Measurements from ENCODE around the gene WDR62. TPM values are rescaled to one million over a fixed set of nuclear protein-coding genes. Genes with fewer than 3 reads are reported as not detected.
"Not testable (repeated sequence)": the region's sequence is repeated elsewhere in the genome, so short reads cannot be mapped to it uniquely, and the experiment has no call there.

Gene WDR62
- polyA plus RNA-seq, 1 donor from 2014 or later = 0.35 TPM

- Histone ChIP-seq H4K20me1 (ENCODE audit: insufficient read depth) (no peaks in the 10 kb centered on the region), H3K4me3 (ENCODE audit: low read length) (no peak overlapping the region), H3K9ac (ENCODE audit: low read length) (no peak overlapping the region), H3K9me2 (ENCODE audit: insufficient read depth, low read length) (no peaks in the 10 kb centered on the region), H2AFZ (ENCODE audit: low read depth, low read length) (no peak overlapping the region), H3K27me3 (ENCODE audit: insufficient read depth, low read depth, low read length) (no peaks in the 10 kb centered on the region), H3K9me3 (ENCODE audit: low read length) (no peaks in the 10 kb centered on the region), H3K27ac (ENCODE audit: low read length) (no peak overlapping the region), H3K79me2 (replicated peaks; ENCODE audit: insufficient read depth, low read length) (no peaks in the 10 kb centered on the region), H3K4me2 (ENCODE audit: low read length) (no peak overlapping the region), H3F3A (ENCODE audit: insufficient read depth, low read length, poor library complexity, severe bottlenecking) (no peaks in the 10 kb centered on the region), H3K36me3 (ENCODE audit: insufficient read depth, low read length) (no peaks in the 10 kb centered on the region)
- TF ChIP-seq EZH2 (IDR thresholded peaks at IDR 0.05; ENCODE audit: borderline replicate concordance, insufficient read depth, low read length, poor library complexity, severe bottlenecking) = no peak
- no peak for TF ChIP-seq EP300 (conservative IDR thresholded peaks at IDR 0.05; ENCODE audit: poor library complexity, severe bottlenecking)
- TF ChIP-seq MXI1 (conservative IDR thresholded peaks at IDR 0.05; ENCODE audit: poor library complexity, severe bottlenecking) = no peak
- TF ChIP-seq TAF1 (IDR thresholded peaks at IDR 0.05; ENCODE audit: low read depth) = no peak
- TF ChIP-seq RAD21 (conservative IDR thresholded peaks at IDR 0.05) = no peak
- TF ChIP-seq, protein P1, sequence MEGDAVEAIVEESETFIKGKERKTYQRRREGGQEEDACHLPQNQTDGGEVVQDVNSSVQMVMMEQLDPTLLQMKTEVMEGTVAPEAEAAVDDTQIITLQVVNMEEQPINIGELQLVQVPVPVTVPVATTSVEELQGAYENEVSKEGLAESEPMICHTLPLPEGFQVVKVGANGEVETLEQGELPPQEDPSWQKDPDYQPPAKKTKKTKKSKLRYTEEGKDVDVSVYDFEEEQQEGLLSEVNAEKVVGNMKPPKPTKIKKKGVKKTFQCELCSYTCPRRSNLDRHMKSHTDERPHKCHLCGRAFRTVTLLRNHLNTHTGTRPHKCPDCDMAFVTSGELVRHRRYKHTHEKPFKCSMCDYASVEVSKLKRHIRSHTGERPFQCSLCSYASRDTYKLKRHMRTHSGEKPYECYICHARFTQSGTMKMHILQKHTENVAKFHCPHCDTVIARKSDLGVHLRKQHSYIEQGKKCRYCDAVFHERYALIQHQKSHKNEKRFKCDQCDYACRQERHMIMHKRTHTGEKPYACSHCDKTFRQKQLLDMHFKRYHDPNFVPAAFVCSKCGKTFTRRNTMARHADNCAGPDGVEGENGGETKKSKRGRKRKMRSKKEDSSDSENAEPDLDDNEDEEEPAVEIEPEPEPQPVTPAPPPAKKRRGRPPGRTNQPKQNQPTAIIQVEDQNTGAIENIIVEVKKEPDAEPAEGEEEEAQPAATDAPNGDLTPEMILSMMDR (IDR thresholded peaks at IDR 0.05; ENCODE audit: poor library complexity, severe bottlenecking) = no peak
- no peak for TF ChIP-seq POLR2AphosphoS5 (IDR thresholded peaks at IDR 0.05)
- no peak for TF ChIP-seq SMC3 (conservative IDR thresholded peaks at IDR 0.05; ENCODE audit: poor library complexity)
- no peak for TF ChIP-seq REST (IDR thresholded peaks at IDR 0.05; ENCODE audit: borderline replicate concordance)
These were observed 10.1 kb downstream of the WDR62 start for GRCh38 chr19:36064826-36065225.

DNA sequence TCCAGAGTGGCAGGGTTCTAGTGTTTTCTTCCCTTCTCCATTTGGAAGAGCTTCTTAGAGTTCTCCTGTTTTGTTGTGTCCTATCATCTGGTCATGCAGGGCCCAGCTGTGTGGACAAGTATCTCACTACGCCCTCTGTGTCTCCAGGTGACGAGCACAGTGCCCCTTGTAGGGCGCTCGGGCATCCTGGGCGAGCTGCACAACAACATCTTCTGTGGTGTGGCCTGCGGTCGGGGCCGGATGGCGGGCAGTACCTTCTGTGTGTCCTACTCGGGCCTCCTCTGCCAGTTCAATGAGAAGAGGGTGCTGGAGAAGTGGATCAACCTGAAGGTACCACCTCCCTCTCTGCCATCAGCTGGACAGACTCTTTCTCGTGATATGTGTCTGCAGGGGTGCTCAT, 13.0 kb downstream of the WDR62 start:
- Histone ChIP-seq H3K79me2 (replicated peaks; ENCODE audit: insufficient read depth, low read length) (no peaks in the 10 kb centered on the region), H3K9me2 (ENCODE audit: insufficient read depth, low read length) (no peaks in the 10 kb centered on the region), H3F3A (ENCODE audit: insufficient read depth, low read length, poor library complexity, severe bottlenecking) (no peaks in the 10 kb centered on the region), H3K27ac (ENCODE audit: low read length) (no peak overlapping the region), H3K4me3 (ENCODE audit: low read length) (no peak overlapping the region), H4K20me1 (ENCODE audit: insufficient read depth) (no peaks in the 10 kb centered on the region), H3K9ac (ENCODE audit: low read length) (no peak overlapping the region), H3K36me3 (ENCODE audit: insufficient read depth, low read length) (no peaks in the 10 kb centered on the region), H3K27me3 (ENCODE audit: insufficient read depth, low read depth, low read length) (no peaks in the 10 kb centered on the region), H2AFZ (ENCODE audit: low read depth, low read length) (no peak overlapping the region), H3K4me2 (ENCODE audit: low read length) (no peak overlapping the region), H3K9me3 (ENCODE audit: low read length) (no peaks in the 10 kb centered on the region)
- TF ChIP-seq EP300 (conservative IDR thresholded peaks at IDR 0.05; ENCODE audit: poor library complexity, severe bottlenecking) = no peak
- TF ChIP-seq TAF1 (IDR thresholded peaks at IDR 0.05; ENCODE audit: low read depth) = no peak
- TF ChIP-seq, protein P1 (IDR thresholded peaks at IDR 0.05; ENCODE audit: poor library complexity, severe bottlenecking) = no peak
- TF ChIP-seq REST (IDR thresholded peaks at IDR 0.05; ENCODE audit: borderline replicate concordance) = no peak
- TF ChIP-seq SMC3 (conservative IDR thresholded peaks at IDR 0.05; ENCODE audit: poor library complexity) = no peak
- no peak for TF ChIP-seq RAD21 (conservative IDR thresholded peaks at IDR 0.05)
- TF ChIP-seq POLR2AphosphoS5 (IDR thresholded peaks at IDR 0.05) = no peak
- no peak for TF ChIP-seq MXI1 (conservative IDR thresholded peaks at IDR 0.05; ENCODE audit: poor library complexity, severe bottlenecking)
- no peak for TF ChIP-seq EZH2 (IDR thresholded peaks at IDR 0.05; ENCODE audit: borderline replicate concordance, insufficient read depth, low read length, poor library complexity, severe bottlenecking)

- H3K36me3 ChIP-seq (ENCODE audit: insufficient read depth, low read length); H3K4me2 ChIP-seq (ENCODE audit: low read length); H3K9me2 ChIP-seq (ENCODE audit: insufficient read depth, low read length); H3K9ac ChIP-seq (ENCODE audit: low read length); H3K27me3 ChIP-seq (ENCODE audit: insufficient read depth, low read depth, low read length); H3K4me3 ChIP-seq (ENCODE audit: low read length); H4K20me1 ChIP-seq (ENCODE audit: insufficient read depth); H2AFZ ChIP-seq (ENCODE audit: low read depth, low read length); H3F3A ChIP-seq (ENCODE audit: insufficient read depth, low read length, poor library complexity, severe bottlenecking); H3K9me3 ChIP-seq (ENCODE audit: low read length); H3K27ac ChIP-seq (ENCODE audit: low read length); H3K79me2 ChIP-seq (replicated peaks; ENCODE audit: insufficient read depth, low read length): not testable (repeated sequence)
These were observed 14.3 kb downstream of the WDR62 start for GRCh38 chr19:36068810-36069499.

Data from neural cell (in vitro differentiated cells).